Effector CD8-positive, alpha-beta T cell (primary cell): ENCODE results near the gene FLAD1.

Experiments used
- DNase-seq: peaks from one replicate; lab custom pipeline; 2025; lab: John Stamatoyannopoulos, UW

Gene FLAD1

DNA sequence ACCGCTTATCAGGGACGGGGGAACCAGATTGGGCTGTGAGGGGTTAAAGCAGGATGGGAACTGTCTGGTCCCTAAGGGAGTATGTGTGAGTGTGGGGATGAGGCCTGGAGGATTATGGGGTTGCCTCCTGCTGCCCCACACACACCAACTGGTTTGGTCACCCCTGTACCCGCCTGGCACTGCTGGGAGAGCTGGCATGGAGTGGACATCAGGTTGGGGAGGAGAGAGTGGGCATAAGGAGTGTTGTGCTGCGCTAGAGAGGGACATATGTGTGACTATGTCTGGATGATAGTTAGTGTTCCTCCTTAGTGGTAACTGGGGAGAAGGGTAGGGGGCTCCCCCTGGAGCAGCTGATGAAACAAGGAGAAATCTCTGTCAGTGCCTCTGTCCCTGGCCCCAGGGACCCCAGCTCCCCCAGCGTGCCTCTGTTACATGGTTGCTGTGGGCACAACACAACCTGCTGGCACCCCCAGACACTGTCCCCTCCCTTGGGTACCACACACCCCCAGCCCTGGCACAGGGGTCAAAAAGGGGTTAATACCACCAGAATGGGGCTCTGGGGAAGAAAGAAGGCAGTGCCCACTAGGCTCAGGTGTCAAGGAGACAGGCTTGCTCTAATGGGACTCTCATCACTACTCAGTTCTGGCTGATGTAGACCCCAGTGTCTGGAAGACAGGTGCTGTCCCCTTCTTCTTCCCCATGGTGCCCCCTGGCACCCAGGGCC is 21.4 kb downstream of the FLAD1 start:
- no peak for DNase-seq

DNA sequence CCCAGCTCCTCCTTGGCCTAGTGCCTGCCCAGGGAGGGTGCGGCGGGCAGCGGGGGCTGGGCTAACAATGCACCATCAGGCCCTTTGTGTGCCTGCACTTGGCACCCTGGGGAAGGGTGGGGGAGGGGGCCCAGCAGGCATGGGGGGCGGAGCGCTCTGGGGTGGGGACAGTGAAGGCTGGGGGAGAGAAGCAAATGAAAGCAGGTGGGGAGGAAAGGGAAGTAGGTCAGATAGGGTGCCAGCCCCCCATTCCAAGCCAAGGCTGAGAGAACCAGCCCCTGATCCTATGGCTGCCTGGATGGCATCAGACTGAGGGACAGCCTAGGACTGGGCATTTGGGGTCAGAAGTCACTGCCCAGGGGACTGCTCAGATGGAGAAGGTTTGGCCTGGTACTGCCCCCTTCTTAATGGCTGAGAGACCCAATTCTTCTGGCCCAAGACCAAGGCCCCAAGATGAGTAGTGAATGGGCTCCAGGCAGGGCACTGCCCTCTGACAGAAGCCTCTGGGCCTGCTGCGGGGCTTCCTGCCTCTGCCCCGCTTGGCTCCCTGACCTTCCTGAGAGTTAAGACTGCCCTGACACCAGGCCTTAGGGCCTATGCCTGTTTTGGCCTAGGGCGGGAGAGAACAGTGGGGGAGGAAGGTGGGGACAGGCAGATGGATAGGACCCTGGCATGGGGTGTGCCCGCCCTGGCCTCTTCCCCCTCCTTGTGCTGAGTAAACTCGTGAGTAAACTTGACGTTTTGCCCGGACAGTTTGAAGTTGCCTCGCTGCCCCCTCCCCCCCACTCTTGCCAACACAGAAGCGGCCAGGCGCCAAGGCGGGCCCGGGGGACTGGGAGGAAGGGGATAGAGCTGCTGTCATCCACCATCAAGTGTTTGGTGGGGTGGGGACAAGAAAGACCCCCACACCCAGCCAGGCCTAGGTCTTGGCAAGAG is 22.2 kb downstream of the FLAD1 start:
- DNase-seq, result no peak

DNA sequence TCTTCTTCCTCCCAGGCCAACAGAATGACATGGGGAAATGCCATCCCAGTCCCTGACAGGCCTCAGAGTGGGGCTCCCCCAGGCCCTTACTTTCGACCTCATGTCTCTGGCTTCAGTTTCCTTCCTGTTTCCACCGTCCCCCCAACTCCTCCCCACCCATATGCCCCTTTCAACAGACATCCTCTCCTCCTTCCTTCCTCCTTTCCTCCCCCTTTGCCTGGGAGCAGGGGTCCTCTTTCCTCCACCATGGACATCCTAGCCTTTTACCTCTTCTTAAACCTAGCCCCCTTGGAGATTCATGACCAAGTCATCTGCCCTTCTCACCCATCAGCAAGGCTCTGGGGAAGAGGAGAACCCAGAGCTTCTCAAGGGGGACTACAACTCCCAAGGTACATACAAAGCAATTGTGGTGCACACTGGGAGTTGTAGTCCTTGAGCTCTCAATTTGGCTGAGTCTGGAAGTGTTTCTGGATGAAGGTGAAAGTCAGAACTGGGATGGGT is 23.5 kb downstream of the FLAD1 start:
- no peak for DNase-seq

DNA sequence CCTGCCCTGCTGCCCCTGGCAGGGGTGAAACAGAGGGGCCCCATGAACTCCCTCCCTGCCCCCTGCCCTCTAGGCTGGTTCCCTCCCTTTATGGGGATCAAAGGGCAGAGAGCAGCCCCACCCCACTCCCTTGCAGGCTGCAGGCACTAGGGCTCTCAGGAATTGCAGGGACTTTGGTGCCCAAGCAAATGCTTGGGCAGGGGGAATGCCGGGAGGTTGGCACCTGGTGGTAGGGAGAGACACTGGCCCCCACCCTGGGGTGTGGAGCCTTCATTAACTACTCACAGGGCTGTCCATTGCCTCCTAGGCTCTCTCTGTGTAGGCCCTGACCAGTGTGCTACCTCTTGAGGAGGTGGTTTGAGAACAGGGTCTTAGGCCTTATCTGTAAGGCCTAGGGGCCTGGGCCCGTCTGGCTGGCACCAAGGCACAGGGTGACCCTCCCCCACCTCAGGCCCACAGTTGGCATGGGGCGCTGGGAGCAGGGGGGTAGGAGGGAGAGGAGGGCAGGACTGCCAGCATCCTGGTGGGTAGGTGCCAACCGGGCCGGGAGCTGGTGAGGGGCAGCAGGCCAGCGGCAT is 24.2 kb downstream of the FLAD1 start:
- no peak for DNase-seq

DNA sequence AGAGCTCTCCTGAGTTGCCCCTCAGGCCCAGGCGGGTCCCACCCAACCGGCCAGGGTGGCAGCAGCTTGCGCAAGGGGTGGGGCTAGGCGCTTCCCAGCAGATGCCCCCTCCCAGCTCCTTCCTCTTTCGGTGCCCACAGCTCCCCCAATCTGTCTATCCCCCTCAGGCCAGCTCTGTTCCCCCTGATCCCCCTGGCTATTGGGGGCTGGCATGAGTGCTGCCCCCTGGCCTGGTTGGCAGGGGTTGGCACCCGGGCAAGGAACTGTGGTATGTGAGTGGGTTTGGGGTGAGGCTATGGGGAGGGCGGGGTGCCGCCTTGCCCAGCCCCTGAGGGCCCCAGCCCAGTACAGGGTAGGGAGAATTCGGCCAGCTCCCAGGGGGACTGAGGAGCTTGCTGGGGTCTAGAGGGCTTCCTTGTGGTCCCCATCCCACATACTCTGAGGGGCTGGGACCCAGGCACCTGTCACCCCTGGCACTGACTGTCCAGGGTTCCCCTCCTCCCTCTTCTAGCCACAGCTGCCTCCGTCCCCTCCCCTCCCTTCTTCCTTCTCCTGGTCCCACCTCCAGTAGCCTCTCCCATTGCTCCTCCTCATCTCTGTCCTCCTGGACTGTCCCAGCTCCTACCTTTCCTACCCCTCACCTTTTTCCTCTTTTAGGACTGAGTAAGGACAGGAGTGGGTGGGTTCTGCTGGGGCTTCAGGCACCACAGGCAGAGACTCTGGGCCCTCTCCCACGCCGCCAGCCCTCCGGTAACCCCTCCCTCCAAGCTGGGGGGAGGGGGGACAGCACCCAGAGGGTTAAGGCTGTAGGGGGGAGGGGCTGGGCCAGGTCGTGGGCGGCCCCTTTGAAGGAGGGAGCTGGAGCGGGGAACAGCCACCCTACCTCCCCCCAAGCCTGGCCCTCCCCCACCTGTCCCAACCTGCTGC is 25.1 kb downstream of the FLAD1 start:
- DNase-seq, result no peak

DNA sequence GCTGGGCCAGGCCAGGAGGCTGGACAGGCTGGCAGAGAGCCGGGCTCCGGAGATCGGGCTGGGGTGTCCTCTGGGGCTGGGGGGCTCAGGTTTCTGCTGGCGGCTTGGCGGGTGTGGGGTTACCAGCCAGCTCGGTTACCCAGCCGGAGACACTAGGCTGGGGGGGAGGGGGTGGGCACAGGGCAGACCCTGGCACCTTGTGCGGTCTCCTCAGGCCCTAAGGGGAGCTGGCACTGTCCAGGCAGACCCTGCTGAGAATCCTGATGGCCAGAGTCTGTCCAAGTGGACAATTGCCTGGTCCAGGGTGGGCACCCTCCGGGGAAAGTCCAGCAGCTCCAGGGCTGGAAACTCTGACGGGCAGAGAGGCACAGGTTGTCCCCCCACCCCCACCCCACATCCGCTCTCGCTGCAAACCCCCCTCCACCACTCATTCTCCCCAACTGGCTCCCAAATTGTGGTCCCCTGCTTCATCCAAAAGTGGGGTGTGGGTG is 26.1 kb downstream of the FLAD1 start:
- no peak for DNase-seq

DNA sequence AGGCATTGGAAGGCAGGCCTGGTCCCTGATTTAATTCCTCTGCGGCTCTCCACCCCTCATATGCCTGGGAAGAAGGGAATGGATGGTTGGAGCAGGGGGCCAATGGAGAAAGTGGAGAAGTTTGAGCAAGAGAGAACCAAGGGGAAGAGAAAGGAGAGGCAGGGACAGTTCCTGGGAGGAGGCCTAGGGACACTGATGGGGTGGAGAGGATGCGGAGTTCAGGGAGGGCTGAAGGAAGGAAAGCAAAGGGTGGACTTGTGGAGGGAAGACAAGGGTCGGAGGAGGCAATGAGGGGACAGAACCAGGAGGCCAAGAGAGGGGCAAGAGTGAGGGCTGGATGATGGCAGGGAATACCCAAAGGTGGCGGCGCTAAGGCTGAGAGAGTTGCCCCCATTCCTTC is 26.6 kb downstream of the FLAD1 start:
- DNase-seq, result no peak

DNA sequence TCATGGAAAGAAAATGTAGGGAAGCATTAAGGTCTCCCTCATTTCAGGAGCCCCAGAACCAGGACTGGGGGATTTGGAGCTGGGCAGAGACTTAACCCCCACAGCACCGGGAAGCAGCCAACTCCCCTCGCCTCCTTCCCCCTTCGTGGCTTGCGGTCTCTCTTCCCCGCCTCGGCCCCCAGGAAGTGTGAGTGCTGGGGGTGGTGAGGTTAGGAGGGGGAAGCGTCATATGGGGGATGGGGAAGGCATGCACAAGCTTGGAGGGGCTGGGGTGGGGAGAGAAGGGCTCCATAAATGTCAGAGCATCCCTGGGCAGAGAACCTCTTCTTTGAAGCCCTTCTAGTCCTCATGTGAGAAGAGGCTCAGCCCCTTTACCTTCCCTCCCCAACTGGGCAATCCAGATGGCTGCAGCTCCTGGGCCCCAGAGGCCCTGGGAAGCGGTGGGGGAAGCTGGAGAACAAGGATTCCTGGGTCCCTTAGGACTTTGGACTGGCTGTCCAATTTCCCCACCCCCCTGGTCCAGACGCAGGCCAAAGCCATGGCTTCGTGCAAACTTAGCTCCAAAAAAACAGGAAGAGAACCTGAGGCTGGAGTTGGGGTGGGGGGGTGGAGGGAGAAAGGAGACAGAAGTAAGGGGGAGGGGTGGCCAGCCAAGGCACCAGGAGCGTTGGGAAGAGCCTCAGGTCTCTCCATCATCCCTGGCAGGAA is 27.2 kb downstream of the FLAD1 start:
- DNase-seq, result no peak

DNA sequence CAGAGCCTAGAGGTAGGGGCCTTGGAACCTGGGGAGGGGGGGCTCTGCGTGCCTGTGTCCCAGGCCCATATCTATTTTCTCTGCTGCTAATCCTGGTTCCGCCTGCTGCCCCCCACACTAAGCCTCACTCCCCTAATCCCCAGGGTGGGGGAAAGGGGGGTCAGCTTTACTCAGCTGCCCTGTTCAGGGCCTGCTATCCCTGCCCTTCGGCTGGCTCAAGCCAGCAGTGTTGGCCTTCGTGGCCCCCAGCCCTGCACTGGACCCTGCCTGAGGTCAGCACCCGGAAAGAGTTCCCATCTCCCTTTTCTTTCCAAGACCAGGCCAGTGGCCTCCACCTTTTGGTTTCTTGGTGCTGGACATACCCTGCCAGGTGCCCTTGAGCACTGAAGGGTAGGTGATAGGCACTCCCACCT is 27.9 kb downstream of the FLAD1 start:
- no peak for DNase-seq

DNA sequence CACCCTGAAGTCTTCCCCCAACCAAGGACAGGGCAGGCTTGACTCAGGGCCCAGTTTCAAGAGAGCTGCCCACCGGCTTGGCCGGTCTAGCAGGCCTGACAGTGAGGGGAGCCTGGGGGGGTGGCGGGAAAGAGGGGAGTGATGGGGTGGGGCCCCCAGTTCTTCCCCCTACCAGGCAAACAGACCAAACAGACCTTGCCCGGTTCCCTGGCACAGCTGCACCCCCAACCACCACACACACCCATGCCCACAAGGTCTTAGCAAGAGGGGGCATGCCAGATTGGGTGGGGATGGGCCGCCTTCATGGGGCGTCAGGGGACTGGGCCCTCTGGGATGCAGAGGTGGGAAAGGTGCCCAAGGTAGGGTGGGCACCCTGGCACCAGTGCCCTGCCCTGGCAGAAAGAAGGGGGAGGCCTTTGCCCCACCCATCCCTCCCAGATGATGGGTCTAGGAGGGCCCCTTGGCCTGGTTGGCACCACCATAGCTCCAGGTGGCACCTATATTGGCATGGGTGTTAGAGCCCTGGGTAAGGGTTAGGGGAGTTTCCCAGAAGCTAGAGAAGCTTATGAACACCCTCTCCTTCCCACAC is 28.4 kb downstream of the FLAD1 start:
- no peak for DNase-seq

DNA sequence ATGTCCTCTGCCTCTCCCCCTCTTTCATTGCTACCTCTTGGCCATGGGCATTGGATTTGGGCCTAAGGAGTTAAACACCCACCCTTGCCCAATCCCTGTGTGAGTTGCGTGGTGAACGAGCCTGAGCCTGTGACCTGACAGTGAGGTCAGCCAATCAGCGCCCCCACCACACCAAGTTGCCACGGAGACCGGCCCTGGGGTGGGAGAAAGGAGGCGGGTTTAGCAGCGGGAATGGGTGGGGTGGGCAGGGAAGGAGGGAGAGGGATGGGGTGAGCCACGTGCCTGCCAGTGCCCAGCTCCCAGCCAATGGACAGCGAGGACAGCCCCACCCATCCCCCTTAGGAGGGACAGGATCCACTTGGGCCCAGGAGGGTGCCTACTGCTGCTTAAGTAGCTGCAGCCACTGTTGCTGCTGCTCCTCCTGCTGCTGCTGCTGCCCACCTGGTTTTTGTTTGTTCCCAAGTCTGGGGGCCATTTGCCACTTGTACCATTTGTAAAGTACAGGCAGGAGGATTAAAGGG is 28.9 kb downstream of the FLAD1 start:
- DNase-seq, result no peak

DNA sequence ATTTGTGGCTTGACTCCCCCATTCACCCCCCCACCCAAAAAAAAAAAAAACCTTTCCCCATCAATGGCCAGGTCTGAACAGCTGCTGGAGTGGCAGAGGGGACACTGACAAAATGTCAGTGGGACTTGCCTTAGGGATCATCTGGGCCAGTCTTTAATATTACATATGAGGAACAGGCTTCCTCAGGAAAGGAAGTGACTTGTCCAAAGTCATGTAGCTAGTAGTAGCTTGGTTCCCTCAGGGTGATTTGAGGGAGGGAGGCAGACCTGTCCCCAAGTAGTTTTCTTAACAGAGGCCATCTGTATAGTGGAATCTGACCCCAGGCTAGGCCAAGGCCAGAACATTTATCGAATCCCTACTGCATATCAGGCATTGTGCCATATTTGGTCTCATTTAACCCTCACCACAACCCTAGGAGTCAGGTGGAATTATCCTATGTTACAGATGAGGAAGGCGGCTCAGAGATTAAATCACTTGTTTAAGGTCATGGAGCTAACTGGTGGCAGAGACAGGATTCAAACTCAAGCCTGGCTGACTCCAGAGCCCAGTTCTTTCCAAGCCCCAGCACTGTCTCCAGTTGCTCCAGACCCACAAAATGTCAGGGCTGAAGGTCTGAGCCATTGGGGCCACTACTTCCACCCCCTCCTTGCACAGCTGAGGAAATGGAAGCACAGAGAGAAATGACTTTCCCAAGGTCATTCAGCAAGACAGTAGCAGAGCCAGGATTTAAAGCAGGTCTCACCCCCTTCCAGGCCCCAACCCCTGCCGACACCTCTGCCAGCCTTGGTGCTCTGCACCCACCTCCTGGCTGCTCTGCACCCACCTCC is 29.8 kb downstream of the FLAD1 start:
- no peak for DNase-seq

DNA sequence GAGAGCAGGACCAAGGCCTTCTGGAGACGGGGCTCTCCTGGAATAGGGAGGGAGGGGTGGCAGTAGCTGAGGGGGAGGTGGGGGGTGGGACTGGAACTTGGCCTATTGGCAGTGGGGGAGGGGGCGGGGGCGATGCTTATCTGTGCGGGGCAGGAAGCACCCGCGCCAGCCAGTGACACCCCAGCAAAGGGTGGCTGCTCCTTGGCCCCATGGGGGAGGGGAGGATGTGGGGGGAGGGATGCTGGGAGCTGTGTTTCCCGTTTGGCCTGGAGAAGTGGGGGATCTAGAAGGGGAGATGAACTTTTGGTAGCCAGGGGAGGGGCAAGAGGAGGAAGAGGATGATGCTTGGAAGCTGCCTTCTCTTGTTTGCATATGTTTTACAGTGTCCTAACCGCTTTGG is 30.5 kb downstream of the FLAD1 start:
- DNase-seq, result no peak

DNA sequence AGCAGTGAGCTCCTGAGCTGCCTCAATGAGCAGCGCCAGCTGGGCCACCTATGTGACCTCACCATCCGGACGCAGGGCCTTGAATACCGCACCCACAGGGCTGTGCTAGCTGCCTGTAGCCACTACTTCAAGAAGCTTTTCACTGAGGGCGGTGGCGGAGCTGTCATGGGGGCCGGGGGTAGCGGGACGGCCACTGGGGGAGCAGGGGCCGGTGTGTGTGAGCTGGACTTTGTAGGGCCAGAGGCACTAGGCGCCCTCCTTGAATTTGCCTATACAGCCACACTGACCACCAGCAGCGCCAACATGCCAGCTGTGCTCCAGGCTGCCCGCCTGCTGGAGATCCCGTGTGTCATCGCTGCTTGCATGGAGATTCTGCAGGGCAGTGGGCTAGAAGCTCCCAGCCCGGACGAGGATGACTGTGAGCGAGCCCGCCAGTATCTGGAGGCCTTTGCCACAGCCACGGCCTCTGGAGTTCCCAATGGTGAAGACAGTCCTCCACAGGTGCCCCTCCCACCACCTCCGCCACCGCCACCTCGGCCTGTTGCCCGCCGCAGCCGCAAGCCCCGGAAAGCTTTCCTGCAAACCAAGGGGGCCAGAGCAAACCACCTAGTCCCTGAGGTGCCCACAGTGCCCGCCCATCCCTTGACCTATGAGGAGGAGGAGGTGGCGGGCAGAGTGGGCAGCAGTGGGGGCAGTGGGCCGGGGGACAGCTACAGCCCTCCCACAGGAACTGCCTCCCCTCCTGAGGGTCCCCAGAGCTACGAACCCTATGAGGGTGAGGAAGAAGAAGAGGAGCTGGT is 31.8 kb downstream of the FLAD1 start:
- no peak for DNase-seq

DNA sequence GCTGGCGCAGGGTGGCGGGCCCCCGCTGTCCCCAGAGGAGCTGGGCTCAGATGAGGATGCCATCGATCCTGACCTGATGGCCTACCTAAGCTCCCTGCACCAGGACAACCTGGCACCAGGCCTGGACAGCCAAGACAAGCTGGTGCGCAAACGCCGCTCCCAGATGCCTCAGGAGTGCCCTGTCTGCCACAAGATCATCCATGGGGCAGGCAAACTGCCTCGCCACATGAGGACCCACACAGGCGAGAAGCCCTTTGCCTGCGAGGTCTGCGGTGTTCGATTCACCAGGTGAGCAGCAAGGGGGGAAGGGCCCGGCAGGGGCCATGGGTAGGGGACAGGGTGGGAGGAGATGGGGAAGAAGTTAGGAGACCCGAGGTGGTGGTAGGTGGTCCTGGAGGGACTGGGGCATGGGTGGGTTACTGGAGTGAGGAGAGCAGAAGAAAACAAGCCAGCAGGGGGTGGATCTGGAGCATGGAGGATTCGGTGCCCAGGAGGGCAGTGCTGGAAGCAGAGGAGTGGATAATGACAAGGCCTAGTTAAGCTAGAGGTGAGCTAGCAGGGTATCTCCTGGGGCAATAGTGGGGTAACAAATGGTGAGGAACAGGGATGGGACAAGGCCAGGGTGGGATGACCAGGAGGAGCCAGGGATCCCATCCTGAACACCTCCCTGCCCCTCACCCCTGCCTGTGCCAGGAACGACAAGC is 32.5 kb downstream of the FLAD1 start:
- DNase-seq, result no peak

DNA sequence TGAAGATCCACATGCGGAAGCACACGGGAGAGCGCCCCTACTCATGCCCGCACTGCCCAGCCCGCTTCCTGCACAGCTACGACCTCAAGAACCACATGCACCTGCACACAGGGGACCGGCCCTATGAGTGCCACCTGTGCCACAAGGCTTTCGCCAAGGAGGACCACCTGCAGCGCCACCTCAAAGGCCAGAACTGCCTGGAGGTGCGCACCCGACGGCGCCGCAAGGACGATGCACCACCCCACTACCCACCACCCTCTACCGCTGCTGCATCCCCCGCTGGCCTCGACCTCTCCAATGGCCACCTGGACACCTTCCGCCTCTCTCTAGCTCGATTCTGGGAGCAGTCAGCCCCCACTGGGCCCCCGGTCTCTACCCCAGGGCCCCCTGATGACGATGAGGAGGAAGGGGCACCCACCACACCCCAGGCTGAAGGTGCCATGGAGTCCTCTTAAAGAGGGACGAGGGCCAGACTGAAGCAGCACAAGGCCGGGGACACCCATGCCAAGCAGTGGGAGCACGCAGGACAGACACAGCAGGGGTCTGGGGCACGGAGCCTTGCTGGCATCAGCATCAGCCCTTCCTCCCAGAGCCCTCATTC is 33.2 kb downstream of the FLAD1 start:
- no peak for DNase-seq
